HG03025 (cell line): ENCODE data around the gene DCHS2.

Experiments
- ATAC-seq: cut with Tn5 transposase; IDR thresholded peaks from one replicate; pipeline ENCODE4 v1.9.1; 2021; ENCODE audit warnings: mild to moderate bottlenecking, moderate library complexity; ENCODE audit not compliant: unreplicated experiment, low FRiP score

DCHS2 gene

GRCh38 chr4:154399259-154399974 lies 92.2 kb downstream of the DCHS2 start:
- no peak for ATAC-seq

- ATAC-seq = no peak
These were observed 101.3 kb downstream of the DCHS2 start for GRCh38 chr4:154390324-154390723.

GRCh38 chr4:154389148-154389547 lies 102.5 kb downstream of the DCHS2 start:
- no peak for ATAC-seq

GRCh38 chr4:154384012-154384411 lies 107.6 kb downstream of the DCHS2 start:
- ATAC-seq = no peak

- no peak for ATAC-seq
These were observed 115.1 kb downstream of the DCHS2 start for GRCh38 chr4:154376486-154376885.

- ATAC-seq = no peak
These were observed 123.5 kb downstream of the DCHS2 start for GRCh38 chr4:154368060-154368459.

- no peak for ATAC-seq
These were observed 123.9 kb downstream of the DCHS2 start for GRCh38 chr4:154367659-154368058.

GRCh38 chr4:154366956-154367355 lies 124.6 kb downstream of the DCHS2 start:
- ATAC-seq = no peak

GRCh38 chr4:154364066-154364845 lies 127.3 kb downstream of the DCHS2 start:
- no peak for ATAC-seq

- ATAC-seq = no peak
These were observed 130.1 kb downstream of the DCHS2 start for GRCh38 chr4:154361450-154361849.

GRCh38 chr4:154360491-154360890 lies 131.1 kb downstream of the DCHS2 start:
- ATAC-seq = no peak

GRCh38 chr4:154354883-154355282 lies 136.7 kb downstream of the DCHS2 start:
- ATAC-seq = no peak

- no peak for ATAC-seq
These were observed 141.8 kb downstream of the DCHS2 start for GRCh38 chr4:154349829-154350228.

GRCh38 chr4:154348657-154349056 lies 142.9 kb downstream of the DCHS2 start:
- no peak for ATAC-seq

GRCh38 chr4:154345359-154345758 lies 146.2 kb downstream of the DCHS2 start:
- no peak for ATAC-seq

- no peak for ATAC-seq
These were observed 146.9 kb downstream of the DCHS2 start for GRCh38 chr4:154344686-154345085.

- no peak for ATAC-seq
These were observed 147.9 kb downstream of the DCHS2 start for GRCh38 chr4:154343651-154344050.

GRCh38 chr4:154341448-154341847 lies 150.2 kb downstream of the DCHS2 start:
- no peak for ATAC-seq

- no peak for ATAC-seq
These were observed 156.0 kb downstream of the DCHS2 start for GRCh38 chr4:154335588-154335987.

GRCh38 chr4:154332681-154333421 lies 158.7 kb downstream of the DCHS2 start:
- ATAC-seq = no peak

GRCh38 chr4:154329939-154330338 lies 161.7 kb downstream of the DCHS2 start:
- ATAC-seq = no peak
